A204.1 (cell line): Measurements from ENCODE around the gene PAXX.
"Not testable (repeated sequence)": the region's sequence is repeated elsewhere in the genome, so short reads cannot be mapped to it uniquely, and the experiment has no call there.

ENCODE experiments used
- FAIRE-seq: peaks from 2 replicates; lab custom pipeline; 2012; peaks lifted over from hg19 to GRCh38; lab: Jason Lieb, UNC

The PAXX gene

GRCh38 chr9:137019891-137020683, 27.9 kb downstream of the PAXX start:
- FAIRE-seq: no peak

- FAIRE-seq: no peak
Observed at GRCh38 chr9:137020771-137021567, 28.7 kb downstream of the PAXX start.

GRCh38 chr9:137021568-137021978, 29.4 kb downstream of the PAXX start:
- no peak for FAIRE-seq

- FAIRE-seq: no peak
Observed at GRCh38 chr9:137021979-137022661, 29.9 kb downstream of the PAXX start.

- no peak for FAIRE-seq
Observed at GRCh38 chr9:137022662-137023008, 30.4 kb downstream of the PAXX start.

GRCh38 chr9:137023157-137023556, 30.9 kb downstream of the PAXX start:
- FAIRE-seq: no peak

- no peak for FAIRE-seq
Observed at GRCh38 chr9:137023583-137023991, 31.4 kb downstream of the PAXX start.

- no peak for FAIRE-seq
Observed at GRCh38 chr9:137025517-137025966, 33.3 kb downstream of the PAXX start.

- no peak for FAIRE-seq
Observed at GRCh38 chr9:137026384-137026783, 34.2 kb downstream of the PAXX start.

- FAIRE-seq: no peak
Observed at GRCh38 chr9:137026828-137027227, 34.6 kb downstream of the PAXX start.

GRCh38 chr9:137027369-137028262, 35.4 kb downstream of the PAXX start, which contains the start of gene ABCA2:
Gene ABCA2, minus strand, starts transcription at chr9:137028237. Its CDS starts 97 bp downstream, at chr9:137028140.
- no peak for FAIRE-seq

GRCh38 chr9:137028263-137029057, 36.2 kb downstream of the PAXX start:
- no peak for FAIRE-seq

- no peak for FAIRE-seq
Observed at GRCh38 chr9:137029058-137029936, 37.1 kb downstream of the PAXX start.

- no peak for FAIRE-seq
Observed at GRCh38 chr9:137030006-137030405, 37.8 kb downstream of the PAXX start.

GRCh38 chr9:137030538-137031527, 38.6 kb downstream of the PAXX start:
- no peak for FAIRE-seq

GRCh38 chr9:137031904-137032640, 39.9 kb downstream of the PAXX start, which contains the start of gene FUT7:
Gene FUT7, minus strand, starts transcription at chr9:137032088. Its CDS starts 97 bp downstream, at chr9:137031991.
- FAIRE-seq: no peak

GRCh38 chr9:137032858-137033257, 40.6 kb downstream of the PAXX start:
- no peak for FAIRE-seq

GRCh38 chr9:137033481-137033880, 41.3 kb downstream of the PAXX start:
- FAIRE-seq: not testable (repeated sequence)
